HG03280 (cell line): ENCODE data around the gene APOO.
A peak's percentile ranks its signal among the peaks of the same experiment; 100 is the strongest.
"Not testable (repeated sequence)": the region's sequence is repeated elsewhere in the genome, so short reads cannot be mapped to it uniquely, and the experiment has no call there.

ENCODE experiments used
- ATAC-seq: cut with Tn5 transposase; IDR thresholded peaks from one replicate; pipeline ENCODE4 v1.9.1; 2021; ENCODE audit warnings: mild to moderate bottlenecking, moderate library complexity; ENCODE audit not compliant: unreplicated experiment

APOO gene

DNA sequence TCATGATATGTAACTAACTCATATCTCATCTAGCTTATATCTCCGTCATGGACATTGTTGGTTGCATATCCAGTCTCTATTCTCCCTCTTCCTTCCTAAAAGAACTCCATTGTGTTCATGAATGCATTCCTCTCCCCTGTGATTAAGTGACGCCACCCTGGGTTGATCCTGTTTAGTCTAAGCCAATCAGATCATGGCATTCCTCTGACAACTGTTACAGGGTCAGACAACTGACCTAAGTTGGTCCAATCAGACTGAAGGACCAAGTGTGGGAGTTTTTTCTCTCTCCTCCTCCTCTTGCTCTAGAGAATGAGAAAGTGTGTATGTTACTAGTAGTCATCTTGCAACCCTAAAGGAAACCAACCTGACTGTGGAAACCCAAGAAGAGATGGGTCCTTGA is 3.6 kb downstream of the APOO start:
- no peak for ATAC-seq

DNA sequence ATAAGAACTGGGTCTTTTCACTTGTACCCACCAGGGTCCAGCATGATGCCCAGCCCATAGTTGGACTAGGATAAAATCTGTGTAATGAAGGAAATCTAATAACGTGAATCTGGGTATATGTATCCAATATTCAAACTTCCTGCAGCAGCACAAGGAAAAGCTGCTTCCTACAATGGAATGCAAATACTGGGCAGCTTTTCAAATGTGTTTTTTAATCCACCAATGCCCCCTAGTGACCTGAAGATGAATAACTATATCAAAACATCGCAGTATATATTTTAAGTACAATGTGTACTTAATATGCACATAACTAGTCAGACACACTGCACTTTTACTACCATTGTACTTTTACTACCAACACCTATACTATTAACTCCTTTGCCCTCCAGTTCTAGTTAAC is 5.3 kb downstream of the APOO start:
- ATAC-seq, result no peak

DNA sequence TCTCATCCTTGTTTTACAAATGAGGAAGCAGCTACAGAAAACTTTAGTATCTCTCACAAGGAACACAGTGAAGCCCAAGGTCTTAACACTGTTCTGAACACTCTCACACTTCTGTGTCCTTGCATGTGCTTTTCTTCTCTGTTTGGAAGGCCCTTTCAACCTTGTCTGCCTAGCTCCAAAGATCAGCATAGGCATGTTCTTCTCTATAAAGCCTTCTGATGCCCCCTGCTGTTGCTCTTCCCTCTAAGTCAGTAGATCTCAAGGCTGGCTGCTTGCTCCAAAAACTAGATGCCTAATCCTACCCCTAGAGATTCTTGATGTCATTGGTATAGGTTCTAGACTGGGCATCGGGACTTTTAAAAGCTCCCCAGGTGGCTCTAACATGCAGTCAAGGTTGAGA is 5.9 kb downstream of the APOO start:
- ATAC-seq, result peak; percentile 70

DNA sequence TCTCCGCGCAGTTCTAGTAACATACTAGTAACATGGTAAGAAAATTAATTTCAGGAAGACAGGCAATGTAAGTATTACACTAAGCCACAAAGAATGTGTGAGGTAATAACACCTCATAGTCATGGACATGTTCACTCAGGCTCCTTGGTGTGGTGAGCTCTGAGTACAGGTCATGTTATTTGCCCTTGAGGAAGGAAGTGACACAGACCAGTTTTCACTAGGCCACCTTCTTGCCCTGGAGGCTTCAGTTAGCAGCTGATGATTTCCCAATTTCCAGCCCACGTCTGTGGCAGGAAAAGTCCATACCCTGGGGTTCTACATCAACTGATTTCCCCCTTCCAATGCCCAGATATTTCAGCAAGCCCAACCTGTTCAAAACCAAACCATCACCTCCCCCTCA is 6.7 kb downstream of the APOO start:
- ATAC-seq, result no peak

DNA sequence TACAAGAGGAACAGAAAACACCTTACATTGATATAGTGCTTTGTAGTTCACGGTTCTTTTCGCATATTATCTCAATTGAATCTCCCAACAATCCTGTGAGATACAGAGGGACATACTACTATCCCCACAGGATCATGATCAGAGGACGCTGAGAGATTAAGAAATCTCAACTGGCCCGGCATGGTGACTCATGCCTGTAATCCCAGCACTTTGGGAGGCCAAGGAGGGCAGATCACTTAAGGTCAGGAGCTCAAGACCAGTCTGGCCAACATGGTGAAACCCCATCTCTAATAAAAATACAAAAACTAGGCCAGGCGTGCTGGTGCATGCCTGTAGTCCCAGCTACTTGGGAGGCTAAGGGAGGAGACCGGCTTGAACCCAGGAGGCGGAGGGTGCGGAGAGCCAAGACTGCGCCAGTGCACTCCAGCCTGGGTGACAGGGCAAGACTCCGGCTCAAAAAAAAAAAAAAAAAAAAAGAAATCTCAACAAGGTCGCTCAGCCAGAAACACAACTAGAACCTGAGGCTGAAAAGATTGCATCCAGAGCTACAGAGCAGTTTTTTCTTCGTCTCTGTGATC is 7.4 kb downstream of the APOO start:
- ATAC-seq, result no peak

DNA sequence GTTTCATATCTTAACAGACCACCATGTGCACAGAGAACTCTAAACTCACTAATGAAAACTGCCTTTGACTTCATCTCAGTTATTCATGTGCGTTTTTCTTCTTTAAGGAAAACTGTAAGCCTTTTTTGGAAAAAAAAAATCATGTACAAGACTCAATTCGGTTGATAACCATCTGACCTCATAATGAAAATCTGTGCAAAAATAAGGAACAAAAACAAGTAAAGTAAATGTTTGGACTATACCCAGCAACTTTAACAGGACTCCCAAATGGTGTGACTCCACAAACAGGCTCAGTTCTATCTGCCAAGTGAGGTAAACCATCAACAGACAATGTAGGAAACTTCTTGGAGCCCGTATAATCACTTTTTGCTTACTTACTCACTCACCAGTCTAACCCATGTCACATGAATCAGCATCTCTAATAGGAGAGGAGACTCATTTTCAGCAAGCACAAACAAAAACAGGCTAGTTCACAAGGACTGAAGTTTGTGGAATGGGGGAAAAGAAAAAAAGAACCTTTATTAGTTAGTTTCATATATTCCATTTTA is 9.3 kb downstream of the APOO start:
- ATAC-seq, result no peak

DNA sequence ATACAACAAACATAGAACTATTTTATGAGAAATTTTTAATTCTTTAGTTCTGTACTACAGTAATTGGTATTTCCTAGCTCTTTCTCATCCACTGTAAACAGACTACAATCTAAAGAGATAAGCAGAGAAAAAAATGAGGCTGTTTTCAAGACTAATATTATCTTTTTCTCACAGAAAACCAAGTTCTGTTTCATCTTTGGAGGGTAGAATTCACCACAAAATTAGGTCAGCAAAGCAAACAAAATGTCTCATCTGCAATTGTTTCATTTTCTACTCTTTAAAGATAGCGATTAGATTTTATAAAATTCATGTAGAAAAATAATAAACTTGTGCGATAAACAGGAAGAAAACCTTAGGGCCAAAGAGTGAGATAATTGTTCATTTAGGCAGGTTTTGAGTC is 10.8 kb downstream of the APOO start:
- no peak for ATAC-seq

DNA sequence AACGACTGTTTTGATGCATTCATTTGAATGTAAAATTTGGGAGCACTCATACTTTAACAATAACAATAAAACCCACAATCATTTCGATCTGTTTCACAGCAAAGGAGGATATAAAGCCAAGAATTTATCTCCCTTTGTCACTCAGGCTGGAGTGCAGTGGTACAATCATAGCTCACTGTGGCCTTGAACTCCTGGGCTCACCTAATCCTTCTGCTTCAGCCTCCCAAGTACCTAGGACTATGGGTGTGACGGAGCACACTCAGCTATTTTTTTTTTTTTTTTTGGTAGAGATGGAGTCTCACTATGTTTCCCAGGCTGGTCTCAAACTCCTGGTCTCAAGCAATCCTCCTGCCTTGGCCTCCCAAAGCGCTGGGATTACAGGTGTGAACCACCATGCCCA is 11.2 kb downstream of the APOO start:
- not testable (repeated sequence) for ATAC-seq

DNA sequence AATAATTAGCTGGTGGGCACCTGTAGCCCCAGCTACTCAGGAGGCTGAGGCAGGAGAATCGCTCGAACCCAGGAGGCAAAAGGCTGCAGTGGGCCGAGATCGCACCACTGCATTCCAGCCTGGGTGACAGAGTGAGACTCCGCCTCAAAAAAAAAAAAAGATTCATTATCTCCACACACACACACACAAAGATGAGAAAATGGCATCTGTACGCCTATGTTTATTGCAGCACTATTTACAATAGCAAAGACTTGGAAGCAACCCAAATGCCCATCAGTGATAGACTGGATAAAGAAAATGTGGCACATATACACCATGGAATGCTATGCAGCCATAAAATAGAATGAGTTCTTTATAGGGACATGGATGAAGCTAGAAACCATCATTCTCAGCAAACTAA is 12.7 kb downstream of the APOO start:
- not testable (repeated sequence) for ATAC-seq

DNA sequence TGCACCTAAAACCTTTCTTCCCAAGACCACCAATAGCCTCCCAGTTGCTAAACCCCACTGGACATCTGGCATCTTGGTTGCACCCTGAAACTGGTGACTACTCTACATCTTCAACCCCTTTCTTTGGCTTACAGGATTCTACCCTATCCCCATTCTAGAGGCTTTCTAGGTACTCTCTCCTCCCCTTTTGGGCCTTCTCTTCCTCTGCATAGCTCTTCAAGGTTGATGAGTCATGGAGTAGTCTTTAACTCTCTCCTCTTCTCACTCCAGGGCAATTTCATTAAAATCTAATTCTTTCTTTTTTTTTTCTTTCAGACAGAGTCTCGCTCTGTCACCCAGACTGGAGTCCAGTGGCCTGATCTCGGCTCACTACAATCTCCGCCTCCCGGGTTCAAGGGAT is 16.8 kb downstream of the APOO start:
- ATAC-seq, result no peak

DNA sequence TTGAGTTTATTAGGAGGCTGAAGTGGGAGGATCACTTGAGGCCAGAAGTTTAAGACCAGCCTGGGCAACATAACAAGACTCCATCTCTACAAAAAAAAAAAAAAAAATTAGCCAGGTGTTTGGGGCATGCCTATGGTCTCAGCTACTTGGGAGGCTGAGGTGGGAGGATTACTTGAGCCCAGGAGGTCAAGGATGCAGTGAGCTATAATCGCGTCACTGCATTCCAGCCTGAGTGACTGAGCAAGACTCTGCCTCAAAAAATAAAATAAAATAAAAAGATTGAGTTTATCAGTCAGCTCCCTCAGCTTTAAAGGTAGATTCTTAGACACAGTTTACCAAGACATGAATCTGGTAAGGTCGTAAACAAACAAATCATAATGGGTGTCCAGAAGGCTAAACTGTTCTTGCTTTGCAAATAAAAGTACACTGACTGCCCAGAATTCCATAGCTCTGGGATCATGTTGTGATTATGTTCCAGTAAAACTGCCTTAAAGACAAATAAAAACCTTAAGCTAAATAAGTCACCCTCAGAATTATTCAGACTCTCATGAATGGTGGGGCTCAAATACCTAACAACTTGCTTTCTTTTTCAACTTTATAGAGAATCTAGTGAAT is 18.7 kb downstream of the APOO start:
- ATAC-seq, result no peak

DNA sequence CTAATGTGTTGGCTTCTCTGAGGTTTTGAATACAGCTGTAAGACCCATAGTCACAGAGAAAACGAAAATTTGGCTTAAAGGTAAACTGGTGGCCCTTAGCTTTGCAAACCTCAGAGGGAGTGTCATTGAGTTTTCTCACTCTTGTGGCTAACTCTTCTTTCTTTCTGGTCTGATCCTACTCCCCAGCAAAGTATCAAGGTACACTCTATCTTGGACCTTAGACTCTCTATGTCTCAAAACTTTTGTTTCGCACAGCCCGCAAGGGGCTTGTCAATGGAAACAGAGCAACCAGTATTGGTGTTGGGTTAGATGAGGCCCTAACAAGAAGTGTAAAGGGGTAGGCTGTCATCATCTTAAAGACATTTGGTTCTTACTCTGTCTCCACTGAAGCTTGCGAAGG is 19.8 kb downstream of the APOO start:
- ATAC-seq, result no peak

DNA sequence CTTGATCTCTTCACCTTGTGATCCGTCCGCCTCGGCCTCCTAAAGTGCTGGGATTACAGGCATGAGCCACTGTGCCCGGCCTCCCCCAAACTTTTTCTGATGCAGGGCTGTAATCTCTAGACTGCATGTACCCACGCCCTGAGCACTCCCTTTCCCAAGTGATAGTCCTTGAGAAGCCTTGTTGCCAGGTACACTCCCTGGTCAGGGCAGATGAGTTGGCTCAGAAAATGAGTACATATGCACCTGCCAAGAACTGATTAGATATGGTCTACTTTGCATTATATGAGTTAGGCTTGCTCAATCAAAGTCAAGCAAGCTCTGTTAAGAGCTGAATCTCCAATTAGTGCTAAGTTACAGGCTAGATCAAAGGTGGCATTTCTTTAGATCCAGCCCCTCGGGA is 20.3 kb downstream of the APOO start:
- no peak for ATAC-seq

DNA sequence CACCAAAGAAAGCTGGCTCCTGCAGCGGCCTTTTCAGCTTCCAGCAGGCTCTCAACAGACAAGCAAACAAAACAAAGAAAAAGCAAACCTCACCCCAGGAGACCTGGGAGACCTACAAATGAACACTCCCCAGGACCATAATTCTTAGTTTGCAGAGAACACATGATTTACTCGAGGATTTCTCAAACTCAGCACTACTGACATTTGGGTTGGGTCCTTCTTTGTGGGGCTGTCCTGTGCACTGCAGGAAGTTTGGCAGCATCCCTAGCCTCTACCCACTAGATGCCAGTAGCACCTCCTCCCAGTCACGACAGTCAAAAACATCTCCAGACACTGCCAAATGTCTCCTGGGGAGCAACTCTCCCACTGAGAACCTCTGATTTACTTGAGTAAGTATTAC is 21.9 kb downstream of the APOO start:
- no peak for ATAC-seq

DNA sequence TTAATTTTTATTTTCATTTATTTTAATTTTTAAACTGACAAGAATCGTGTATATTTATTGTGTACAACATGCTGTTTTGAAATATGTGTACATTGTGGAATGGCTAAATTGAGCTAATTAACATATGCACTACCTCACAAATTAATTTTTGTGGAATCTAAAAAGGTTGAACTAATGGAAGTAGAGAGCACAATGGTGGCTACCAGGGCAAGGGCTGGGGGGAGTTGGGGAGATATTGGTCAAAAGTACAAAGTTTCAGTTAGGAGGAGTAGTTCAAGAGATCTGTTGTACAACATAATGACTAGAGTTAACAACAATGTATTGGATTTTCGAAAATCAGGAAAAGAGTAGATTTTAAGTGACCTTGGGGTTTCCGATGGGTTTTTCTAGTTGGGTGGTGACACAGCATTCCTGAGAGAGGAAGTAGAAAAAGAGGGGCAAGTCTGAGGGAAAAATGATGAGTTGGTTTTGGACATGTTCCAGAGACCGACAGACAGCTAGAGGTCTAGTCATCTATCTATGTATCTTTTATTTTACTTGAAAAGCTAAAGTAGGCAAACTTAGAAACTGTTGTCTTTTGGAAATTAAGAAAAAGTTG is 23.2 kb downstream of the APOO start:
- ATAC-seq, result no peak

DNA sequence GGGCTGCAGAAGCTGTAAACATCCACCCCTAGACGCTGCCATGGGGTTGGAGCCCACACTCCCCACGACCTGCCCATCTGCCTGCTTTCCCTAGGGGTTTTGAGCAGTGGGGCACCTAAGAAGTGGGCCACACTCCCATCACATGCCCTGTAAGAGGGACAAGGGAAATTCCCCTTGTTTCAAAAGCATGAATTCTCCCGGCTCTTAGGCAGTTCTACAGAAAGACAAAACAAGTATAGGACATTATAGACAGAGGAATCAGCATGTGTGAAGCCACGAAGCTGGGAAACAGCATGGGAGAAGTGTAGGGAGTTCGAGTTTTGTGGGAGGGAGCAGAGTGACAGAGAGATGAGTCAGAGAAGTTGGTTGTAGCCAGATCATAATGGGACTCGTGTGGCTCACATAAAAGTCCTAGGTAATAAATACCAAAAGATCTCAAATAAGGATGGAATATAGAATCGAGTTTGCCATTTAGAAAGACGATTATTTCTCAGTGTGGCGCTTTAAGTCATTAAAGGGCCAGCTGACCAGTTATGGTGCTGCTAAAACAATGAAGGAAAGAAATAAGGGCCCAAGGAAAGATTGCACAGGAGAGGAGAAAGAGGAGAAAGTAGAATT is 23.9 kb downstream of the APOO start:
- ATAC-seq, result no peak

DNA sequence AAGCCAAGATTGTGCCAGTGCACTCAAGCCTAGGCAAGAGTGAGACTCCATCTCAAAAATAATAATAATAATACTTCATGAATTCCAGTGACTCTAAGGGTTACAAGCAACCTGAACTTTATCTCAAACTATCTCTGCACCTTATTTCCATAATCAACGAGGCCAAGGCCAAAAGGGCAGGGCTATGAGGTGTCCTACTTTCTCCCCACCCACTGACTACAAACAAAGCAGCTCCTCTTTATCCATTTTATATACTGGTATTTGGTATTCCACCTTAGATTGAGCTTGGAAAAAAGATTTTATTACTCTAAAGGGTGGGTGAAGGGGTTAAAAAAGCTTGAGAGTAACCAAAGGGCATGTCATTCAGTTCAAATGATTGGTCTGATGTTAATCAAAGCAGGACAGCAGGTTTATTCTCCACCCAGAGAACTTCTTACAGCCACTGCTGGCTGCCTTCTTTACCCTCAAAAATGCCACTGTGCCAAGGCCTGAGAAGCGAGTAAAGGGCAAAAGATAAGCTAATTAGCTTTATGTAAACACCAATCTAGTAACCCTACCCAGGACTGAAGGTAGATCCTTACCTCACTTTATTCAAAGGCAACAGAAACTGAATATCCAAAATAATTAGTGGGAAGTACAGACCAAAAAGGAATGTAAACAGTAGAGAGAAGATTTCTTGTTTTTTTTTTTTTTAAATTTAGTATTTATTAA is 28.2 kb downstream of the APOO start:
- no peak for ATAC-seq

DNA sequence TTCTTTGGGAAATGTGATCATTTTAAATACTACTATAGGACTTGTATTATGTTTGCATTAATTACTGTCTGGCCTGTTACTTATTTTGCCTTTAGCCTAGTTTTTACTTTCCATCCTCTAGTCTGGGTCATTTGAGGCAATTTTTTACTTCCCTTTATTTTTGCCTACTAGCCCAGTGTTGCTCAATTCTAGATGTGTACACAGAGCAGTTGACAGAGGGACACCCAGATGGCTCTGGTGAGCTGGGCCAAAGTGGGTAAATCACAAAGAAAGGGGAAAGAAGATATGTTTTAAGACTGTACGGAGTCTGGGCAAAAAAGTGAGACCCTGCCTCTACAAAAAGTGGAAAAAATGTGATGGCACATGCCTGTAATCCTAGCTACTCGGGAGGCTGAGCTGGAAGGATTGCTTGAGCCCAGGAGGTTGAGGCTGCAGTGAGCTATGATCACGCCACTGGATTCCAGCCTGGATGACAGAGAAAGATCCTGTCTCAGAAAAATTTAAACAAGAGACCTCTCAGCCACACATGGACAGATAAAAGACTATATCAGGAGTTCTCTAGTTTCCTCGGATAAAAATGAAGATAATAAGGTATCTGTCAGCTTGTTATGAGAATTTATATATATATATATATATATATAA is 35.7 kb downstream of the APOO start:
- ATAC-seq, result no peak

DNA sequence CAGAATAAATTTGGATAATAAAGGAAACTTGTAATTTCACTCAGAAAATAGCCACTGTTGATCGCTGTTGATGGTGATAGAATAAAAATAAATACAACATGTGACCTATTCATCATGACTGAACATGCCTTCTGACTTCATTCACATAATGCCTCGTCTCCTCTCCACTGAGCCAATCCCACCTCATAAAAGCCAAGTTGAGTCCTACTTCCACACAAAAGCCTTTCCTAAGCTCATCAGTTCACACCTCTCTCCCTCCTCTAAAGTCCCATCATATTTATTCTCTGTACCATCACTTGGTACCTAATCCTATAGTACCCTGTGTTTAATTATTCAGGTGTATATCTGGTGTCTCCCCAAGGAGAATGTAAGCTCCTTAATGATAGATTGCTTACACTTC is 37.7 kb downstream of the APOO start:
- no peak for ATAC-seq

DNA sequence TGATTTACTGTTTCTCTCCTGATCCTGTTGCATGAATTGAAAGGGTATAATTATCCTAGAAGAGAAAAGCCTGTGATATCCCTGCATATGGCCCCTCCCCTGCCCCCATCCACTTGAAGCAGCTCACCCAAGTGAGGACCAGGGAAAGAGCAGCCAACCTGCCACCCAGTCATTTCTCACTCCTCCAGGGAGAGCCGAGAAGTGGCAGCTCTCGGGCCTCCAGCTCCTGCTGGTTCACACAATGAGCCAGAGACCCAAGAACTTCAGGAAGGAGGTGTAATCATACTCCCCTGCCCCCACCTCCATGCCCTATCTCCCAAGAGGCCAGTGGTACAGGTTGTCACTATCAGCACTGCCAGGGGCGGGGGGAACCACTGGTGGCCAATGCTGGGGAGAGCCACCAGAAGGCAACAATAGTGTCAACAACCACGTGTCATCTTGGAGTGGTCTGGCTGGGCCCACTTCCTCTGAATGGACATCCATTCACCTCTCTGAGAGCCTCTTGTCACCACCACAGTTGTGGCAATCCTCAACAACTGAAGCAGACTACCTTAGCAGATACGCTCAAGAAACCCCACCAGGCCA is 42.9 kb downstream of the APOO start:
- ATAC-seq, result no peak

DNA sequence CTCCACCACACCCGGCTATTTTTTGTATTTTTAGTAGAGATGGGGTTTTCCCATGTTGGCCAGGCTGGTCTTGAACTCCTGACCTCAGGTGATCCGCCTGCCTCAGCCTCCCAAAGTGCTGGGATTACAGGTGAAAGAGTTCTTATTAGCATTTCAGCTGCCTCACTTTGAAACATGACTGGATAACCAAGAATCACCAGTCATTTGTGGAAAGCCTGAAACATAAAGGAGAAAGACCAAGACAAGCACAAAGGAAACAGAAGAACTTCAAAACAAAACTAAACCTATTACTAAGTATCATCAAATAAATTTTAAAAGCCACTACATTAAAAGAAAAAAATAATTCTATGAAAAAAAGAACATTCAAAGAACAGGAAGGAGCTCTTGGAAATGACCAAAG is 45.8 kb downstream of the APOO start:
- ATAC-seq, result not testable (repeated sequence)
